Cardiac muscle cell (in vitro differentiated cells and primary cell): Measurements from ENCODE around the gene AKTIP. TPM values are rescaled to one million over a fixed set of nuclear protein-coding genes. Genes with fewer than 3 reads are reported as not detected.

ENCODE experiments used
- DNase-seq, 2 donors: peaks; one replicate each; pipeline versions ENCODE4 v3.0.0 to v3.0.0-alpha.2; 2010 to 2017; ENCODE audit warnings: low read depth in 1 of 2, low spot score in 1 of 2
- H3K27ac ChIP-seq: fragments of 200-600 bp; sonication (generic); 2 replicates; pipeline ENCODE4 v1.5.1; 2016
- H3K27me3 ChIP-seq: fragments of 200-600 bp; sonication (generic); 2 replicates; pipeline ENCODE4 v1.6.0; 2016; ENCODE audit warnings: control low read depth
- H3K36me3 ChIP-seq: fragments of 200-600 bp; sonication (generic); 2 replicates; pipeline ENCODE4 v1.5.1; 2016; ENCODE audit warnings: control low read depth
- H3K4me1 ChIP-seq: fragments of 200-600 bp; sonication (generic); 2 replicates; pipeline ENCODE4 v1.8.1; 2017; ENCODE audit warnings: low read depth, mild to moderate bottlenecking, mixed run types
- H3K4me3 ChIP-seq: fragments of 200-600 bp; sonication (generic); 2 replicates; pipeline ENCODE4 v1.5.1; 2016; ENCODE audit warnings: mild to moderate bottlenecking
- H3K9me3 ChIP-seq: fragments of 200-600 bp; sonication (generic); 2 replicates; pipeline ENCODE4 v1.5.1; 2017; ENCODE audit warnings: low read depth, mild to moderate bottlenecking, control low read depth
- polyA plus RNA-seq: library from polyadenylated mRNA; unstranded; fragments of >200 nt; fragmentation: Nextera tagmentation; extraction: Ambion mirVana; gene quantifications from 2 replicates; pipeline ENCODE4 v1.2.1, GENCODE V29; 2016
- total RNA-seq: library from RNA; depleted of rRNA; stranded (reverse); fragments of >200 nt; gene quantifications from 2 replicates; pipeline ENCODE4 v1.2.3, GENCODE V29; 2016
- TF ChIP-seq, protein P1 (sequence below): IDR thresholded peaks from 2 replicates; pipeline ENCODE4 v1.5.1; 2012; ENCODE audit warnings: low read depth, mild to moderate bottlenecking, low read length

The AKTIP gene
- total and polyA plus RNA-seq, 2 experiments from 2014 or later, result 33.9 to 39.4 TPM

DNA sequence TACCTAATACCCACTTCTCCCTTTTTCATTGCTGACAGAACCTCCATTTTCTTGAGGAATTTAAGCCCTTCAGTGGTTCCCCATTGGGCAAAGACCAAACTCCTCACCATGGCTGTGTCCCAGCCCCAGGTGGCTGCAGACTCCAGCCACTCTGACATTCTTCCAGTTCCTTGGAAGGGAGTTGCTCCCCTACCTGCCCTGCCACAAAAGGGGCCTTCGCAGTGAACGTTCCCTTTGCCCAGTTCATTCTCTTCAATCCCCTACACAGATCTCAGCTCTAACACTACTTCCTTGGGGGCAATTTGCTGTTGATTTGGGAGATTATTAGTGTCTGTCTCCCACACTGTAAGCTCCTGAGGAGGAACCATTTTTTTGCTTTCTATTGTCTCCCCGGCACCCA is 3.2 kb upstream of the AKTIP start:
- DNase-seq, result no peak
- Histone ChIP-seq H3K36me3 (no peaks in the 10 kb centered on the region), H3K27me3 (no peaks in the 10 kb centered on the region), H3K4me3 (no peak overlapping the region), H3K27ac (no peak overlapping the region), H3K4me1 (peaks cover 47% of the 10 kb centered on the region), H3K9me3 (no peaks in the 10 kb centered on the region)
- TF ChIP-seq, protein P1, sequence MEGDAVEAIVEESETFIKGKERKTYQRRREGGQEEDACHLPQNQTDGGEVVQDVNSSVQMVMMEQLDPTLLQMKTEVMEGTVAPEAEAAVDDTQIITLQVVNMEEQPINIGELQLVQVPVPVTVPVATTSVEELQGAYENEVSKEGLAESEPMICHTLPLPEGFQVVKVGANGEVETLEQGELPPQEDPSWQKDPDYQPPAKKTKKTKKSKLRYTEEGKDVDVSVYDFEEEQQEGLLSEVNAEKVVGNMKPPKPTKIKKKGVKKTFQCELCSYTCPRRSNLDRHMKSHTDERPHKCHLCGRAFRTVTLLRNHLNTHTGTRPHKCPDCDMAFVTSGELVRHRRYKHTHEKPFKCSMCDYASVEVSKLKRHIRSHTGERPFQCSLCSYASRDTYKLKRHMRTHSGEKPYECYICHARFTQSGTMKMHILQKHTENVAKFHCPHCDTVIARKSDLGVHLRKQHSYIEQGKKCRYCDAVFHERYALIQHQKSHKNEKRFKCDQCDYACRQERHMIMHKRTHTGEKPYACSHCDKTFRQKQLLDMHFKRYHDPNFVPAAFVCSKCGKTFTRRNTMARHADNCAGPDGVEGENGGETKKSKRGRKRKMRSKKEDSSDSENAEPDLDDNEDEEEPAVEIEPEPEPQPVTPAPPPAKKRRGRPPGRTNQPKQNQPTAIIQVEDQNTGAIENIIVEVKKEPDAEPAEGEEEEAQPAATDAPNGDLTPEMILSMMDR, result no peak

DNA sequence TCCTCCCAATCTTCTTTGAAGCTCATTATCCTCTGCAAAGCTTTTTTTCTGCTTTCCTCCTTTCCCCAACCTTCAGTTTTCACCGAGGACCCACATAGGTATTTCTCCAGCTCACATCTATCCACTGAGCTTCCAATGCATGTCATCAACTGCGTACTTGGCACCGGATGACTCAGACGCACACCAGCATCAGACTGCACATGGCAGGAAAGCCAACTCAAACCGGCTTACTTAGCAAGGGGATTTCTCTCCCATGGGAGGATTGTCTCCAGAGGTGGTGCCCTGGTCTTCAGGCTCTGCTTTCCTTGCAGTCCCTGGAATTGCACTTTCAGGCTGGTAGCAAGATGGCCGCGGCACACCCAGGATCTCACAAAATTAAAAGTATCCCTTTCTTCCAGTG is 1.7 kb upstream of the AKTIP start:
- H3K27ac ChIP-seq, result peak overlapping the region; percentile 95

DNA sequence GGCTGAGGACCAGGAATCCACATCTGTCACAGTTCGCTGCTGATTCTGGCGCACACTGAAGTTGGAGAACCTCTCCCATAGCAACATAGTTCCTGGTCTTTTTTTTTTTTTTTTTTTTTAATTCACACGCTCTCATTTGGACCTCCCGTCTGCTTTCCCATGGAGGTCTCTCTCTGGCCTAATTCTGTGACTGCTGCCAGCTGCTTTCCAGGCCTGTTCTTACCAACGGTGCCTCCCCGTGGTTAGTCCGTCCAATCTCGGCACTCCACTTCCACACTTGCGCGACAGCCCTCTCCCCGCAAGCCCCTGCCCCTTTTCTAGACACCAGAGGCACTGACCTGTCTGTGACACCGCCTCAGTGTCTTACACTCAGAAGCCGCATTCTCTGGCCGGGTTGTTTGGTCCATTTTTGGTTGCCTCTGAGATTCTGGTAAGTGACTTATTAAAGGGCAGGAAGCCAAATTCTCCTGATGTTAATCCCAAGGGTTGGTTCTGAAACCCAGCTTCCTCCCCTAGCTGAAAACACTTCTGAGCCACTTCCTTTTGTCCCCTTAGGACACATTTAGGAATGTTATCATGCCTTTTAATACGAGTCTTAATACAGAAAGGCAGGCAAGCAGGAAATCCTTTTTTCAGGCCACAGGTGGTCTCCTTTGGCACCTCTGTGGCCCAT is 1.1 kb upstream of the AKTIP start:
- peak; percentile 27 to 80 for DNase-seq

More for the DNA sequence above, 1.7 kb upstream of the AKTIP start:
- no peaks in the 10 kb centered on the region for H3K9me3 ChIP-seq
- H3K27me3 ChIP-seq, result no peaks in the 10 kb centered on the region
- peaks cover 47% of the 10 kb centered on the region for H3K4me1 ChIP-seq
- H3K4me3 ChIP-seq, result no peak overlapping the region
- TF ChIP-seq, protein P1, result no peak
- H3K36me3 ChIP-seq, result no peaks in the 10 kb centered on the region
- peak in 1 of 2 donors; percentile 83 for DNase-seq

DNA sequence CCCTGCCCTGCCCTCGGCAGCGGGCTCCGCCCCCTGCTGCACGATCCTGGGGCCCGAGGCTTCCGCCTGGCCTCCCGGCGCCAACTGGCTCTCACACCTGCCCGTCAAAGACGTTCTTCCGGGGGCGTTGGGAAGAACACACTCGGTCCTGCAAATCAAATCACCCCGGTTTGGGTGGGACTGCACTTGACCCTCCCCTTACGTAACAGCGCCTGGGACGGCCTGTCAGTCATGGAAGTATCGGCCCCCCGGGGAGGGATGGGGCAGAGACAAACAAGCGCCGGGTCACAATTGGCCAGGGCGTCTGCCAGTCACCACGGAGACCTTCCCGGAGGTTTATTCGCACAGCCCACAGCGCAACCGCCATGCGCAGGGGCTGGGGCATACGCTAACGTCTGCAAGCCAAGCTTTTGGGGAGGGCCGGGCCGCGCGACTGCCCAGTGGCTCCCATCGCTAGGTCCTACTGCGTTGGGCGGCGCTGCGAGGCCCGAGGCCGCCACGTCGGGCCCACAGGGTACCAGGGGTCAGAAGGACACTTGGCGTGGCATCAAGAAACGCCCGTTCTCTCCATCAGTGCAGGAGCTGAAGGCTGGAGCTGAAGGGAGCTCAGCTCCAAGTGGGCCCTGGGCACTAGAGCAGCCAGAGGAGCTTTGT is 388 bp upstream of the AKTIP start:
- peak overlapping the region; percentile 91 for H3K4me3 ChIP-seq
- peak; percentile 100 for DNase-seq
- H3K4me1 ChIP-seq, result peaks cover 44% of the 10 kb centered on the region

More for the DNA sequence above, 1.1 kb upstream of the AKTIP start:
- Histone ChIP-seq H3K4me1 (peaks cover 47% of the 10 kb centered on the region), H3K4me3 (peak overlapping the region; percentile 28), H3K36me3 (no peaks in the 10 kb centered on the region), H3K27me3 (no peaks in the 10 kb centered on the region), H3K27ac (peak overlapping the region; percentile 95), H3K9me3 (no peaks in the 10 kb centered on the region)
- TF ChIP-seq, protein P1, result peak; percentile 6

DNA sequence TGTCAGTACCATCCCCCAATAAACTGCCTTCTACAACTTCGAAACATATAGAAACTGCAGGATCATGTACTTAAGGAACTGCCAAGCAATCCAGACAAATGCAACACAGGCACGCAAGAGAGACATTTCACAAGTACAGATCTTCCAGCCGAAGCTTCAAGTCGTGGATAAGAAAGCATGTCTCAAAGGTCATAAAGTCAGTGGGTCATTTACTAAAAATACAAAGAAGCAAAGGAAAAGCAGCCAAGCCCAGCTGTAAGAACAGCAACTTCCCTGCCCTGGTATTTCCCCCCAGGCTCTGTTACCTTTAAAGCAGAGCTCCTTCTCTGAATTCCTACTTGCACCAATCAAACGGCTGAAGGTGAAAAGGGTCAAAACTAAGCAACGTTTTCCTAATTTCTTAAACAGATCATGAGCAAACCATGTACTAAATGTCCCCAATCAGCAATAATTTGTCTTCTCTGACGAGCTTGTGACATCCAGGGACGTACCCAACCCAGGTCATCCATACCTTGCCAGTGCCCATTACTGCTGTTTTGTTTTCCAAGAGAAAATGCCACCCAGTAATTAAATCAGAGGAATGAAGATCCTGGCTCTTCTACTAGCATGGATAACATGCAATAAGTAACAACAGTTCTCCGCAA is 1.7 kb downstream of the AKTIP start:
- Histone ChIP-seq H3K36me3 (peaks cover 9% of the 10 kb centered on the region), H3K27ac (peak overlapping the region; percentile 53), H3K4me1 (peaks cover 31% of the 10 kb centered on the region), H3K9me3 (no peaks in the 10 kb centered on the region), H3K4me3 (peak overlapping the region; percentile 91), H3K27me3 (no peaks in the 10 kb centered on the region)
- TF ChIP-seq, protein P1, result no peak
- no peak for DNase-seq

More for the DNA sequence above, 388 bp upstream of the AKTIP start:
- H3K27me3 ChIP-seq, result no peaks in the 10 kb centered on the region
- TF ChIP-seq, protein P1, result no peak
- peak overlapping the region; percentile 95 for H3K27ac ChIP-seq
- no peaks in the 10 kb centered on the region for H3K36me3 ChIP-seq
- H3K9me3 ChIP-seq, result no peaks in the 10 kb centered on the region
